A172 (cell line): ENCODE results near the gene IL7R. TPM values are rescaled to one million over a fixed set of nuclear protein-coding genes. Genes with fewer than 3 reads are reported as not detected.
A peak's percentile ranks its signal among the peaks of the same experiment; 100 is the strongest.

ENCODE experiments used
- DNase-seq: peaks from one replicate; pipeline ENCODE4 v3.0.0-alpha.2; 2015; ENCODE audit warnings: low spot score
- total RNA-seq: library from RNA; depleted of rRNA; stranded (reverse); fragments of >200 nt; shearing (Covaris generic); gene quantifications from 2 replicates; pipeline ENCODE4 v1.2.3, GENCODE V29; 2014; rRNA removed

The IL7R gene
- total RNA-seq, 1 experiment from 2014 or later, result 160 TPM

DNA sequence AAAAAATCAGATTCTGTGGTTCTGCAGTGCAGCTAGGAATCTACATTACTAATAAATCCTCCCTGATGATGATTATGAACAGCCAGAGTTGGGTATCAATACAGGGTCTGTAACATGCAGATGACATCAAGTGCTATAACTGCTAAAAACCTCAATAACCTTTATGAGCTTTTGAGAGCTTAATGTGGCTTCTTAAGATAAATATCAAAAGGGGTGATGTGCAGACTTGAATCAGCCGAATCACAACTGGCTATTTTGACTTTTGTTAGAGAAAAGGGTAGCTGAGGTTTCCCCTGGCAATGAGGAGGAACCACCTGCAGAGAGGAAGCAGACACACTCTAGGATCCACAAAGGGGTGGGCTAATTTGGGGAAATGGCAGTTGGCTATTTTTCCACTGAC lies 51.5 kb downstream of the IL7R start:
- DNase-seq, result no peak

DNA sequence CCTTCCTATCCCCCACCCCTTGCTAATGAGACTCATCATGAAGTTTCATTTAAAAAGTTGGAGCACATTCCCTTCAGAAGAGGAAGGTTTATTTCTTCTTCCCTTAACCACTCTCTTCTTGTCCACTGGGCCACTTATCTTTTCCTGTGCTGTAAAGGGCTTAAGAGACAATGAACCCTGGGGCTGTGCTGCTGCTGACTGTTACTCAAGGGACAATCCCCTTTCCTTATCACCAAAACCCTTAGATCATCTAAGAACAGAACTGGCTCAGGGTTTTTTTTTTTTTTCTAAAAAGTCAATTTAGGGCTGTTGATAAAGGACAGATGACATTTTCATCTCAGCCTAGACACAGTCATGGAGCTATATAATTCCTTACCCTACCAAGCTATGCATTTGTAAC lies 52.1 kb downstream of the IL7R start:
- peak; percentile 26 for DNase-seq

DNA sequence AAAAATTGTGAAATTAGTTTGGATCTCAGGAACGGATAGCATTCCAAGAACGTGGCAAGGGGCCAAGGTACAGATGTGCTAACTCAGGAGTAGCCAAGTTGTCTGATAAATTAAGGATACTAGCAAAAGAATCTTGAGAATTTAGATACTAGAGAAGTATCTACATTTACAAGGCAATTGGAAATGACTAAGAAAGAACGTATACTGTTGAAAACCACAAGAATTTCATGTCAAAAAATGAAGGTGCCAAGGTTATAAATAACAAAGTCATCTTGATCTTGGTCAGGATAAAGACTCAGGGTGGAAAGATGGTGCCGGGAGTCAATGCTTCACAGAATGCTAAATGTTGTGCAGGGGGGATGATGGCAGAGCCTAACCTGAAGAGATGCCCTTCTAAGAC lies 62.5 kb downstream of the IL7R start:
- peak; percentile 91 for DNase-seq

DNA sequence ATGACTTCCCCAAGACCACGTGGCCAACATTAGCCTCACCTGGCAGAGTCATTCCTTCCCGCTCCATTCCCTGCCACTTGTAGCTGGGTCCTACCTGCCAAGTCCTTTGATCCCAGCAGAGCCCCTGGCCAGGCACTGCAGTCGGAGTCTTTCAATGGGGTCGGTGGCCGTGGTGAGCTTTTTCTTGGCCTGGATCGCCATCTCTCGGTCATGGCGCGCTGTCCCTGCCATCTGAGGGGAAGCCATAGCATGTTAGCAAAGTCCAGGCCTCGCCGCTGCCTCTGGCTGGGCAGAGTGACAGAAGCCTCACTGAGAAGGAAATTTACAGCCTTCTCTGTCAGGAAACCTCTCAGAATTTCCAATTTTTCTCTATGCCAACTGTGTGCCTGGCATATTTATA lies 64.2 kb downstream of the IL7R start:
- no peak for DNase-seq

DNA sequence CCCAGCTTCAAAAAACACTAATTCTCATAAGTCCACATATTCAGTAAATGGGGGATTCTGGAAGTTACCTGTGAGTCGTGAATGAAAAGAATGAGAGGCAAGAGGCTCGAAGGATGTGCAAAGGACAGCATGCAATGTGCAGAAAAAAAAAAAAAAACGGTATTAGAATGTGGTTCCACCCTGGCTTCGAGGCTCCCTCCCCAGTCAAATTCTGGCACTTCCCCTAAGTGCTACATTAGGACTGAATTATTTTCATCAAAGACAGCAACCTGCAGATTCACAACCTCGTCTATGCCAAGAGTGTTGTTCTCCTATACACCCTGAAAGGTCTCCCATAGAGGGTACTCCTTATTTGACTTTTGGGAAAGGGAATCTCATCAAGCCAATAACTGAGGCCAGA lies 65.2 kb downstream of the IL7R start:
- DNase-seq, result no peak

DNA sequence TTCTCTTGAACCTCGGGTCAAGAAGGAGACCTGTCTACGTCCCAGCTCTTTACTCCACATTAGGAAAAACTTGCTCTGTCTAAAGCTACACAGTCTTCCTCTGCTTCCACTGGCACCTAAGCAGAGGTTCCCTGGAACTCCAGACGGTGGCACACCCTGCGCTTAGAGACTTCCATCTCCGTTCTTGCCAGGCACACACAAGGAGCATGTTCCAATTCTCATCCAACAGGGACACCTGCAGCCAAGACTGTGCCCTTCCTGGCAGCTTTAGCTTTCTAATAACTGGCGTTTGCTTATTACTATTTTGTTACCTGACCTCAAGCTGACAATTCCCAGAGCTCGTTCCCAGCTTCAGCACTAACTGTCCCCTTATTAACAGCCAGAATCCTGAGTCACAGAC lies 65.8 kb downstream of the IL7R start:
- peak; percentile 22 for DNase-seq

DNA sequence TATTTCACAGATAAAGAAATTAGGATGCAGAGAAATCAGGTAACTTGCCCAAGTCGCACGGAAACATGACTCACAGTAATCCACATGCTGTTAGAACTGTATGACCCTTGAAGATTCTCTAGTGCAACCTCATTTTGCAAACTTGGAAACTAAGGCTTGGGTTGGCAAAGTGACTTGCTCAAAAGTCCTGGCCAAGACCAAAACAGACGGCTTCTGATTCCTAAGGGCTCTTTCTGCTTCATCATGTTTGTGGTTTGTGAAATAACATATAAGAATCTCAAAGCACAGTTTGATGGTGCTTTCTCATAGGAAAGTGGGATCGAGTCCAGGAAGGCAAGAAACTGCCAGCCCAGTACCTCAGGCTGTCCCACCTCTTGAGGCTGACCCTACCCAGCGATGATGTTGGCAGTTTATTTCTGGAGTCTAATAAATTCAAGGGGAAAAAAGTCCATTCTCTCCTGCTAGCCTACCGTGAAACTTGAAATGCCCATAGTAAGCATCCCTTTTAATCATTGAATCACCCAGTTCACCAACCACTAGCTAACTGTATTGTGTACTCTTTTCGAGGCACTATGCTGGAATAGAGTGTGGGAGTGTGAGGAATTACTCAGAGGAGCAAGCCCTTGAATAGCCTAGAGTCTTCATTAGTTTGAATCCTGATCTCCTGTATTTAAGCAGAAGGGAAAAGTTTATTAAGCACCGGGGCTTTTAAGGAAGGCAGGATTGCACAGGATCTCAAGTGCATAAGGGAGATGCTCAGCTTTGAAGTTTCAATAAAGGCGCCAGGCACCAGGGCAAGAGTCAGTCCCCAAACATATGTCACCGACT lies 67.6 kb downstream of the IL7R start:
- peak; percentile 72 for DNase-seq

DNA sequence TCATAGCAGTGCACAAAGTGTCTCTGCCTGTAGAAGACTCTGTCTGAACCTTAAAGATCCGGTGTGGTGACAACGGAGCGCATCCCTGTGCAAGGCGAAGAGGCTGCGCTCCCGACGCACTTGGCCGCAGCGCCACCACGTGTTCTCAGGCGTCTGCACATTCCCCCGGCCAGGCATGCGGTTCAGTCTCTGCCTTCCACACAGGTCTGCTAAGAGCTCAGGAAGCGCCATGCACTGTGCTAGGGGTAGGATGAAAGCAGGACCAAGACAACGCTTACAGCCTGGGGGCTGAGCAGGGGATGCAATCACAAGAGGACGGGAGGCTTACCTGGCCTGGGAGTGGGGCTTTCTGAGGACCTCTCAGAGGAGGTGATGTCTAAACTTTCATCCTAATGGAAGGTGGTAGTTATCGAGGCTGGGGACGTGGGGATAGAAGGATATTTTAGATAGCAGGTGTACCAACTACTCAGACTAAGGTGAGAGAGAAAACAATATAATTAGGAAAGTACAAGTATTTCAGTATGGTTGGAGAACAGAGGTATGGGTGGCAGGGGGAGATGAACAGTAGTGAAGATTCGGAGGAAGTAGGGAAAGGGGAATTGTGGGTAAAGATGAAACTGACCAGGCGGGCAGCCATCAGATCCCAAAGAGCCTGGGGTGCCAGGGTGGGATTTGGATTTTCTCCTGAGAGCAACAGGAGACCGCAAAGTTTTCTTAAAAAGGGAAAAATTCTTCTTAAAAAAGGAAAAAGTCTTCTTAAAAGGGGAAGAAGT lies 68.4 kb downstream of the IL7R start:
- DNase-seq, result peak; percentile 73

DNA sequence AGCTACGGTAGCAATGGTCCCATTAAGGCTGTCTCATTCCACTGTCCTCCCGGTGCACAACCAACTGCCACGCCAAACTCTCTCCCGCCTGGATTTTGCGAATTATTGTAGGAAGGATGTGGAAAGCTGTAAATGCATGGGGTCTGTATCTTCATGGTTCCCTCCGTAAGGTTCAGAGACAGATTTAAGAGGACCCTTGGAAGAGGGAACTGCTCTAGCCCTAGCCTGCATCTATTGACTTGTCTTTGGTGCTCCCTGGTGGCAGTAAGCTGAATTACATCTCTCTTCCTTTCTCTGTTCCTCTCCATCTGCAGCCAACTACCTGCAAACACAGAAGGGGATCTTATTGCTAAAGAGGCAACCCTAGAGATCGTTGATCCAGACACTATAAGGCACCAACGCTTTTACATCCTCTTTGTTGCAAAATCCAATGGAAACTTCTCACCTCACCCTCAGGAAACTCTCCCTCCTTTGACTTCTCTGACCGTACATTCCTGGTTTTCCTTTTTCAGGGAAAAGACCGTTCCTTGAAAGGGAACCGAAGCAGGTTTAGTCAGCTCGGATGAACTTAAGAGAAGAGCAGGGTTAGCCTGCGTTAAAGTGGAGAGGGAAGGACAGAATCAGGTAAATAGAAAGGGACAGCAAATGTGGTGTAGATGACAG lies 69.8 kb downstream of the IL7R start:
- DNase-seq, result peak; percentile 66

Other genes starting within 250 kb of the IL7R start
- 2.4 and 15.6 TPM in 2 replicates for gene SPEF2, start 239.0 kb upstream of the IL7R start, total RNA-seq
- gene CAPSL, start 81.7 kb downstream of the IL7R start, total RNA-seq, result 3.4 and 5.1 TPM in 2 replicates
- not detected in 2 replicates for gene UGT3A1, start 134.5 kb downstream of the IL7R start, total RNA-seq
- gene UGT3A2, start 210.0 kb downstream of the IL7R start, total RNA-seq, result not detected in 2 replicates